Measurements from ENCODE around the gene UNC80. TPM values are rescaled to one million over a fixed set of nuclear protein-coding genes. Genes with fewer than 3 reads are reported as not detected.

Gene UNC80
- total RNA-seq, 2 experiments from 2014 or later: not detected

DNA sequence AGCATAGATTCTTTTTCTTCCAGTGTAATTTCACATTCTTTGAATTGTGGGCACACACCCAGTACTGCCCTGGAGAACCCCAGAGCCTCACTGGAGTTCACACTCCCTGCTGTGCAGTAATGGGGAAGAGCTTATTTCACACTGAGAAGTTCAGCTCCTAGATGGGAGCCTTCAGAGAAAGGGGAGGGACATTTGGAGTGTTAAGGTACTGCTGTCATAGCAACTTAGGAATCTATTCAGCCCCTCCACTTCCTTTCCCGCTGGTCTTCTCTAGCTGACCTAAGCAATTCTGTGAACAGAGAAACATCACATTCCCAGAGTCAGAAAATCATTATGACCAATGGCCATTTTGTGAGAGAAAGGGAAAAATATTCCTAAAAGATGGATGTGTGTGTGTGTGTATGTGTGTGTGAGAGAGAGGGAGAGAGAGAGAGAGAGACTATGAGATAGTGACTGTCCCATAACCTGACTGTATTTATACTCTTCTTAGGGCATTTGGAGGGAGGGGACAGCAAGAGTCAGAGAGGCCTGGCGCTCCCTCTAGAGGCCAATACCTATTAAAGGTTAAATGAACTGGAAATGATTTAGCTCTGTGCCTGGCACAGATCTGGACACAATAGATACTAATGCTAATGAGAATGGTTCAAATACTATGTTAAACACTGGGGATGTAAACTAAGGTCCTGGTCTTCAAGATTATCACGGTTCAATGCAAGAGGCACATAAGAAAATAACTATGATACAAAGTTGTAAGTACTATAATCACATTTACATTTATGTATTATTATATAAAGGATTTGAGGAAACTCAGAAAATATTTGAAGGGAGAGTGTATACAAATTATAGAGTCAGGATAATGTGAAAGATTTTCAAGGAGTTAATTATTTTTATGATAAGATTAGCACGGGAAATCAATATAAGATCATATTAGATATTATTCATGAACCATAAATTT, 189.3 kb downstream of the UNC80 start:
- Mint-ChIP-seq H3K4me3 (no peak overlapping the region), H3K27ac (no peak overlapping the region)

DNA sequence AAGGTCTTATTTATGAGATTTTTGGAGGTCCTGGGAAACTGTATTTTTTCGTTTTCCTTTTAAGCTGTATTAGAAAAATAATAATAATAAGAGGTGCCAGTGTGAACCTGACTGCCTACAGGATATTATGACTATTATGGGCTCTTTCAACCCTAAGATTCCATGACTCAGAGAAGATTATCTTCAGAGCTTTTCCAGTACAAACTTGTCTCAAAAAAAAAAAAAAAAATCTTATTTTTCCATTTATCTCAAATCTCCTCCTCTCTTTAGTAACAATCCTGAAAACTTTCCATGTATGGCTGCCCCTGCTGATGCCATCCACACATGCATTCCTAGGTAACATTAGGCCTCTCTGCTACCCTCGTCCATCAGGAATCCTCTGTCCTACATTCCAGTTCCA, 194.1 kb downstream of the UNC80 start:
- H3K36me3 Mint-ChIP-seq (ENCODE audit: low read depth): no peaks in the 10 kb centered on the region
- H3K27me3 Mint-ChIP-seq (ENCODE audit: low read depth): no peaks in the 10 kb centered on the region
- CTCF ChIA-PET: no interaction called here
- no peak overlapping the region for H3K4me3 Mint-ChIP-seq
- no peaks in the 10 kb centered on the region for H3K9me3 Mint-ChIP-seq
- H3K27ac Mint-ChIP-seq: no peak overlapping the region
- DNase-seq: no peak
- no peaks in the 10 kb centered on the region for H3K4me1 Mint-ChIP-seq (ENCODE audit: low read depth)
- intact Hi-C loops (cut with micrococcal nuclease): loop anchor here (10.0 kb wide), 1 partner anchor 1591 kb away; no protein-coding TSS in a partner anchor

More for the DNA sequence above, 189.3 kb downstream of the UNC80 start:
- peak; percentile 63 for DNase-seq
- H3K27me3 Mint-ChIP-seq (ENCODE audit: low read depth): no peaks in the 10 kb centered on the region
- no peaks in the 10 kb centered on the region for H3K9me3 Mint-ChIP-seq
- intact Hi-C loops (cut with micrococcal nuclease): loop anchor here (1.0 to 10.0 kb wide), 5 partner anchors 236 to 1586 kb away; no protein-coding TSS in a partner anchor
- CTCF ChIA-PET: interaction anchor here (0.5 to 1.7 kb wide), 16 partner anchors 8 to 1588 kb away, joined by 3 to 7 read pairs (median 3); no protein-coding TSS in a partner anchor
- no peaks in the 10 kb centered on the region for H3K4me1 Mint-ChIP-seq (ENCODE audit: low read depth)
- H3K36me3 Mint-ChIP-seq (ENCODE audit: low read depth): no peaks in the 10 kb centered on the region

DNA sequence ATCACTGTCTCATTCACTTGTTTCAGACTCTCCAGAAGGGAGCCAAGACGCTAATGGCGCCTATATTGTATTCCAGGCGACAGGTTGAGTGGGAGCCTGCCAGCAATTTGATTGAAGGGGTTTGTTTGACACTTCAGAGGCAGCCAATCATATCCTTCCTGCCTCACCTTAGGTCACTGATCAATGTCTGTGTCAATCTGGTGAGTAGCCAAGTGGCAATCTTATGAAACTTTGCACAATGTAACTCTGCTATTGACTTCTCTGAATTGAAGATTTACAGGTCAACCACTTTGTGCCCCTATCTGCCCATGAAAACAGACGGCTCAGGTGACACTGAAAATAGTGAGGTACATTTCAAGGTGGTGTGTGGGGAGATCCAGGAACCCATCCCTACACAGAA, 198.1 kb downstream of the UNC80 start:
- intact Hi-C loops (cut with micrococcal nuclease): loop anchor here (10.0 kb wide), 1 partner anchor 1595 kb away; no protein-coding TSS in a partner anchor
- H3K27me3 Mint-ChIP-seq (ENCODE audit: low read depth): no peaks in the 10 kb centered on the region
- no peak overlapping the region for H3K27ac Mint-ChIP-seq
- CTCF ChIA-PET: interaction anchor here (1.2 to 13.5 kb wide), 2 partner anchors 8 to 228 kb away, joined by 5 to 129 read pairs; no protein-coding TSS in a partner anchor
- no peak overlapping the region for H3K4me3 Mint-ChIP-seq
- no peaks in the 10 kb centered on the region for H3K9me3 Mint-ChIP-seq
- no peaks in the 10 kb centered on the region for H3K4me1 Mint-ChIP-seq (ENCODE audit: low read depth)
- DNase-seq: no peak
- no peaks in the 10 kb centered on the region for H3K36me3 Mint-ChIP-seq (ENCODE audit: low read depth)

DNA sequence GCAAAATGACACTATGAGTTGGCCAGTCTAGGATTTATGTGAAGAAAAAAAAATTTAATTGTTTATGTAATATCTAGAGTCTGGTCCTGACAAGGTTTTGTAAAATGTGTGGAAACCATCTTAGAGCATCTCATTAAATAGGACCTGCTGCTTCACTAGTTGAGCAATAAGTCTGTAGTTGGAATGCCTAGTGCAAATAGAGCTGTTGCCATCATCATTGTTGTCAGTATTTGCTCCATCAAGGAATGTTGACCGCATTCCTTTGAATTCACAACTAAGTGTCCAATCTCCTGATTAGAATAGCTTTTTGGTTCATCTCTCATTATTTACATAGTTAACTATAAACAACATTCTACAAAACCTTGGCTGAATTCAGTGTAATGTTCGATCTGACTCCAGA, 198.6 kb downstream of the UNC80 start:
- H3K27ac Mint-ChIP-seq: no peak overlapping the region
- H3K9me3 Mint-ChIP-seq: no peaks in the 10 kb centered on the region
- no peaks in the 10 kb centered on the region for H3K36me3 Mint-ChIP-seq (ENCODE audit: low read depth)
- DNase-seq: no peak
- CTCF ChIA-PET: interaction anchor here (13.5 kb wide), 1 partner anchor 227 kb away, joined by 129 read pairs; no protein-coding TSS in a partner anchor
- no peaks in the 10 kb centered on the region for H3K4me1 Mint-ChIP-seq (ENCODE audit: low read depth)
- no peak overlapping the region for H3K4me3 Mint-ChIP-seq
- no peaks in the 10 kb centered on the region for H3K27me3 Mint-ChIP-seq (ENCODE audit: low read depth)
- intact Hi-C loops (cut with micrococcal nuclease): no loop called here

DNA sequence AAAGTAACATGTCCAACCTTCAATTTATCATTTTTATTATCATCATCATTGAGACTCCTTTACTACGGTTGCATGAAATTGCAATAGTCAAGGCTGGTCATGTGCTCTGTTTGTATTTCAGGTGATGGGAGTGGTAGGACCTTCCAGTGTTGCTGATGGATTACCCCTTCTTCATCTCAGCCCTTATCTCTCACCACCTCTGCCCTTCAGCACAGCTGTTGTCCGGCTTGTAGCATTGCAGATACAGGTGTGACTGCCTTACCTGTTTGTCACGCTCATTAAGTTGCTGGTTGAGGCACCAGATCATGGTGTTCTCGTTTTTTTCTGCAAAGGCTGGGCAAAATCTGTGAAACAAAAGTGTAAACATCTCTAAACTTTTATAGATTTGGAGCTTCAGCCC, 199.1 kb downstream of the UNC80 start:
- Mint-ChIP-seq H3K4me1 (ENCODE audit: low read depth) (no peaks in the 10 kb centered on the region), H3K36me3 (ENCODE audit: low read depth) (no peaks in the 10 kb centered on the region), H3K4me3 (no peak overlapping the region), H3K27ac (no peak overlapping the region), H3K27me3 (ENCODE audit: low read depth) (no peaks in the 10 kb centered on the region), H3K9me3 (no peaks in the 10 kb centered on the region)
- DNase-seq: no peak
- intact Hi-C loops (cut with micrococcal nuclease): no loop called here
- CTCF ChIA-PET: interaction anchor here (13.5 kb wide), 1 partner anchor 227 kb away, joined by 129 read pairs; no protein-coding TSS in a partner anchor

DNA sequence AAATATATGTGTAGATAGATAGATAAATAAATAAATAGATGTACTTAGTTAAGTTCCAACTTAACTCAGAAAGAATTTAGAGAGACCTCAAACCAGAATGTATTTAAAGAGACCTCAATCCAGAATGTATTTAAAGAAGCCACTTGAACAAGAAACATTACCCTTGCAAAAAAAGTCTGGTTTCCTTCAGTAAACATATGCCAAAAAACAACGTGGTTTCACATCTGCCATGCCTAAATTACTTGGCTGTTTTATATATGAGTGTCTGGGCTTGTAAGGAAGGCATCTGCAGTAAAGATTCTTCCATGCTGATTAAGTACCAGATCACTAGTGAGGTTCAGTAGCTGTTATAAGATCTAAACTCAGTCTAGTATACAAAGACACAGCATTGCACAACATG, 201.7 kb downstream of the UNC80 start:
- Mint-ChIP-seq H3K4me1 (ENCODE audit: low read depth) (no peaks in the 10 kb centered on the region), H3K36me3 (ENCODE audit: low read depth) (no peaks in the 10 kb centered on the region), H3K27ac (no peak overlapping the region), H3K4me3 (no peak overlapping the region), H3K9me3 (no peaks in the 10 kb centered on the region), H3K27me3 (ENCODE audit: low read depth) (no peaks in the 10 kb centered on the region)
- intact Hi-C loops (cut with micrococcal nuclease): no loop called here
- CTCF ChIA-PET: interaction anchor here (13.5 kb wide), 1 partner anchor 224 kb away, joined by 129 read pairs; no protein-coding TSS in a partner anchor
- DNase-seq: no peak

DNA sequence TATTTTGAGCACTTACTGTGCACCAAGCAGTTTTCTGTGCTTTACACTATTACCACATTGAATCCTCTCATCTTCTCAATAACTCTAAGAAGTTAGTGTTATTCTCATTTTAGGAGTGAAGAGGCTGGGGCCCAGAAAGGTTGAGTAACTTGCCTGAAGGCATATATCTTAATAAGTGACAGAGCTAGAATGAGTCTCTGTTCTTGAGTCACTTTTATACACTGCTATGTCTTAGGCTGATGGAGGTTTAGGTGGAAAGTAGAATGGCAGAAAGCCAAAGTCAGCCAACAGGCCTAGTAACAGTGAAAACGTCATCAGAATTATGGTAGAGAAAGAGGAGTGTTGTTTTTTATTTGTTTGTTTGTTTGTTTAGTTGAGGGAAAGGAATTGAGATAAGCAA, 202.9 kb downstream of the UNC80 start:
- H3K4me1 Mint-ChIP-seq (ENCODE audit: low read depth): no peaks in the 10 kb centered on the region
- intact Hi-C loops (cut with micrococcal nuclease): no loop called here
- no peak for DNase-seq
- H3K4me3 Mint-ChIP-seq: no peak overlapping the region
- CTCF ChIA-PET: interaction anchor here (13.5 kb wide), 1 partner anchor 223 kb away, joined by 129 read pairs; no protein-coding TSS in a partner anchor
- H3K36me3 Mint-ChIP-seq (ENCODE audit: low read depth): no peaks in the 10 kb centered on the region
- no peaks in the 10 kb centered on the region for H3K27me3 Mint-ChIP-seq (ENCODE audit: low read depth)
- no peaks in the 10 kb centered on the region for H3K9me3 Mint-ChIP-seq
- no peak overlapping the region for H3K27ac Mint-ChIP-seq

DNA sequence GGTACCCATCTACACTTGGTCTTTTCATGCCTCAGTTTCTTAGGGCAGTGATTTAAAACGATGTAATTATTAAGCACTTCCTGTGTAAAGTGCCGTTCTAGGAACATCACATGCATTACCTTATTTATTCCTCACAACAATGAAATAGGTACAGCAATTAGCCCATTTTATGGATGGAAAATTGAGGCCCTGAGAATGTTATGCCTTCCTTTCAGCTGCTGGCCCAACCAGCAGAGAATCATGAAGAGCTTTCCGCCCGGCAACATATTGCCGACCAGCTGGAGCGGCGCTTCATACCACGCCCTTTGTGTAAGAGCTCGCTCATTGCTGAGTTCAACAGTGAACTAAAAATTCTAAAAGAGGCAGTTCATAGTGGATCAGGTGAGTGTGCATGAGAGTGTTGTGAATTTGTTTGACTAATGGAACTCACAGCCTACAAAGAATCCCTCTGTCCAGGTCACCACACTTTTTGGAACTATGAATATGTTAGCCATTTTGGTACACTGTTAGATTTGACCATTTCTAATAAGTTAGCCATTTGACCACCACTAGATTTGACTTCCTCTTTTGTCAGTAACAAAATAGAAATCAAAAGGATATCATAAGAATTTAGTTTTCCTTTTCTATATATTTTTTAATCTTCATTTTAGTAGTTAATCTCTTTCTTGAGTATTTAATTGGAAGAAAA, 205.2 kb downstream of the UNC80 start:
- intact Hi-C loops (cut with micrococcal nuclease): loop anchor here (1.0 kb wide), 3 partner anchors 96 to 222 kb away; no protein-coding TSS in a partner anchor
- no peak for DNase-seq
- Mint-ChIP-seq H3K4me1 (ENCODE audit: low read depth) (no peaks in the 10 kb centered on the region), H3K27ac (no peak overlapping the region), H3K9me3 (no peaks in the 10 kb centered on the region), H3K27me3 (ENCODE audit: low read depth) (no peaks in the 10 kb centered on the region), H3K36me3 (ENCODE audit: low read depth) (no peaks in the 10 kb centered on the region), H3K4me3 (no peak overlapping the region)
- CTCF ChIA-PET: interaction anchor here (0.6 to 13.5 kb wide), 8 partner anchors 12 to 239 kb away, joined by 3 to 129 read pairs (median 4); no protein-coding TSS in a partner anchor

DNA sequence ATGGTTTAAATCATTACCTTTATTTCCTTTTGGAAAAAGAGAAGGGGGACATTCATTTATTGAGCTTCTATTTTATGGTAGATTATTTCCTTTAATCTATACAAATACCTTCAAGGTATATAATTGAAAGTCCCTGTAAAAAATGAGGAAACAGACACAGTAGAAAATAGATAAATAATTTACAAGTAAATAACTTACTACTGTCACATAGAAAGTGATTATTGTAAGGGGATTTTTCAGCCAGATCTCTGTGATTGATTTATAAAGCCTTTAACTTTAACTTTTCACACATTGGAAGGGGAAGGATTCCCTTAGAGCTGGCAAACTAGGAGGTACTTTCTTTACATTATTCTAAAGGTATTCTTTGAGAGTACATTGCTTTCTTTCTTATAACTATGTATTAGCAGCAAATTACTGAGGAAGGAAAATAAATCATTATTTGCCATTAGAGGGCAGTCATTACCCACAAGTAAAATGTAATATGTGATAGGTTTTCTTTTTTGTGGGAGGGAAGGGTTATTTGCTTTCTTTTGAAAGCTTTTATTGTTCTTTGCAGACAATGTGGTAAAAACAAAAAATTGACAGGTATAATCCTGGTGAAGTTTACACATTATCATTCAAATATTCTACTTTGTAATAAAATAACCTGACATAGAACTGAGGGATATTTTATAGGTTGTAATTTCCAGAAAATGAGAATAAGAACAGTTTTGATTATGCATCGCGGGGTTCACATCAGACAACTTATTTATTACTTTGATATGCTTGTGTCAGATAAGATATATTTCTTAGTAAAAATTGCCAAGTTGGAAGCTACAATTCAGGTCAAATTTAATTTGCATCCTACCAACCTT, 206.0 kb downstream of the UNC80 start:
- Mint-ChIP-seq H3K36me3 (ENCODE audit: low read depth) (no peaks in the 10 kb centered on the region), H3K27ac (no peak overlapping the region), H3K9me3 (no peaks in the 10 kb centered on the region), H3K4me1 (ENCODE audit: low read depth) (no peaks in the 10 kb centered on the region), H3K27me3 (ENCODE audit: low read depth) (no peaks in the 10 kb centered on the region), H3K4me3 (no peak overlapping the region)
- CTCF ChIA-PET: interaction anchor here (0.6 to 13.5 kb wide), 11 partner anchors 13 to 287 kb away, joined by 3 to 129 read pairs (median 3); no protein-coding TSS in a partner anchor
- intact Hi-C loops (cut with micrococcal nuclease): loop anchor here (1.0 kb wide), 3 partner anchors 96 to 222 kb away; no protein-coding TSS in a partner anchor
- DNase-seq: no peak

DNA sequence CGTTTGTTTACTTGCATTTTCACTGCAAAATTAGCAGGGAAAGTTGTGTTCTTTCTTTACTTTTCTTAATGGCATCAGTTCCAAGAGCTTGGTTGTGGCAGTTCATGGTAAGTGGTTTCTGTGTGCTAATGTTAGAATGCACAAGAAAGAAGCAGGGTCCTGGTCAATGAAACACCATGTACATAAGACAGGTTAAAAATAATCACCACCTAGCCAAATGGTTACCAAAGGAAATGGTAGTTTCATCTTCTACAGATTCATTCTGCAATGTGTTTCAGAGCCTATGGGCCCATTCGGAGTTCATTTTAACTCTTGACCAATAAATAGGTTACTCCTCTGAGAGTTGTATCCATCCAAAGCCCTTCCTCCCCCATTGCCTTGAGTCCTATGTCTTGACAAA, 212.7 kb downstream of the UNC80 start:
- intact Hi-C loops (cut with micrococcal nuclease): no loop called here
- peaks cover 3% of the 10 kb centered on the region for H3K4me1 Mint-ChIP-seq (ENCODE audit: low read depth)
- no peaks in the 10 kb centered on the region for H3K9me3 Mint-ChIP-seq
- H3K27me3 Mint-ChIP-seq (ENCODE audit: low read depth): peaks cover 5% of the 10 kb centered on the region
- no peak for DNase-seq
- H3K4me3 Mint-ChIP-seq: no peak overlapping the region
- CTCF ChIA-PET: interaction anchor here (0.7 to 1.7 kb wide), 4 partner anchors 9 to 215 kb away, joined by 3 to 5 read pairs (median 5); no protein-coding TSS in a partner anchor
- no peak overlapping the region for H3K27ac Mint-ChIP-seq
- H3K36me3 Mint-ChIP-seq (ENCODE audit: low read depth): no peaks in the 10 kb centered on the region

DNA sequence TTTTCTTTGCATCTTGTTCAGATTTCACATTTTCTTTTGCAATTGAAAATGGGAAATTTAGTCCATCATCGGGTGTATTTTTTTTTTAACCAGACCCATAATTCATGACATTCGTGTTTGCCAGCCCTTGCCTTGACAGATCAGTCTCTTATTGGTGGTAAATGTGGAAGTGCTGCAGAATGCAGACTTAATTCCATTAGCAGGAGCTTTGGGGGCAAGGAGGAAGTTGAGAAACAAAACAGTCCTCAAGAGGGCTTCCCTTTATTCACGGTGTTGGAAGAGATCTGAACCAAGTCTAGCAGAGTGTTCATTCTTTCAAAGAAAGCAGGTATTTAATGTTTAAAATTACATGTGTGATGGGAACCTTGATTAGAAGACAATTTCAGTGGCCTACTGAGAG, 214.2 kb downstream of the UNC80 start:
- H3K4me1 Mint-ChIP-seq (ENCODE audit: low read depth): peaks cover 3% of the 10 kb centered on the region
- intact Hi-C loops (cut with micrococcal nuclease): no loop called here
- H3K27ac Mint-ChIP-seq: no peak overlapping the region
- no peak for DNase-seq
- no peak overlapping the region for H3K4me3 Mint-ChIP-seq
- peaks cover 11% of the 10 kb centered on the region for H3K27me3 Mint-ChIP-seq (ENCODE audit: low read depth)
- no peaks in the 10 kb centered on the region for H3K9me3 Mint-ChIP-seq
- H3K36me3 Mint-ChIP-seq (ENCODE audit: low read depth): no peaks in the 10 kb centered on the region
- CTCF ChIA-PET: interaction anchor here (1.7 kb wide), 2 partner anchors 211 to 213 kb away, joined by 5 read pairs; no protein-coding TSS in a partner anchor

All from activated naive CD4-positive, alpha-beta T cell treated with anti-CD3 and anti-CD28 coated beads for 36 hours (primary cell).